ENCODE data around the gene BACH1.
"Not testable (repeated sequence)": the region's sequence is repeated elsewhere in the genome, so short reads cannot be mapped to it uniquely, and the experiment has no call there.

Gene BACH1
- total RNA-seq: 101 to 149 reads per million in 2 donors

DNA sequence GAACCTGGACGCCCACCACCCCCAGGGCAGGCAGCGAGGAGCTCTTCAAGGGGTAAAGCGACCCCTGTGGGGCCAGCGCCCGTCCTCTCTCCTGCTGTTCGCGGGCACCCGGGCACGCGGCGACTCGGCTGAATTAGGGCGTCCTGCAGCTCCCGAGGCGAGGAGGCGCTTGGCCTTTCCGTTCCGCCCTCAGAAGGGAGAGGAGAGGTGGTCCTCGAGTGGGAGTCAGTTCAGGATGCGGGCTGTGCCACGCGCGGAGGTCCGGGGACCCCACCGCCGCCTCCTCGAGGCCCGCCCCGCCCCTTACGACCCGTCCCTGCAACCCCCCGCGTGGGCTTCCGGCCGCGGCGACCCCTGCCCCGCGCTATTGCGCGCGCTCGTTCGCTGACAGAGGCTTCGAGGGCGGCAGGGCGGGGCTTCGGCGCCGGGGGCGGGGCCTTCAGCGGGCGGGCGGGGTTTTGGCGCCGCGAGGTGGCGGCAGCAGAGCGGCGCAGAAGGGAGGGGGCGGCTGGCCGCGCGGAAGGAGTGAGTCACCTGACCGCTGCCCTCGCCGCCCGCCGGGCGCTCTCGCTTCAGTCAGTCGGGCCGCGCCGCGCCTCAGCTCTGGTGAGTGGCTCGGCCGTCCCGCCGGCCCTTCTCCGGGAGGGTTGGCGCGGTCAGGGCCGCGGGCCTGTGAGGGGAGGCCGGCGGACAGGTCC lies at the start of gene BACH1:
TSS of gene BACH1 (plus strand) at position 575 of the 698 bp plus-strand sequence. CDS start 22,359 bp downstream, outside the sequence.
- peak; percentile 83 for DNase-seq

DNA sequence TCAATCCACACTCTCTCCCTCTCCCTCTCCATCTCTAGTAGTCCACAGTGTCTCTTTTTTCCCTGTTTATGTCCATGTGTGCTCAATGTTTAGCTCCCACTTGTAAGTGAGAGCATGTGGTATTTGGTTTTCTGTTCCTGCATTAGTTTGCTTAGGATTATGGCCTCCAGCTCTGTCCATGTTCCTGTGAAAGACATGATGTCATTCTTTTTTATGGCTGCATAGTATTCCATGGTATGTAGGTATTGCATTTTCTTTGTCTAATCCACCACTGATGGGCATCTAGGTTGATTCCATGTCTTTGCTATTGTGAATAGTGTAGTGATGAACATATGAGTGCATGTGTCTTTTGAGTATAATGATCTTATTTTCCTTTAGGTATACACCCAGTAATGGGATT lies 49.4 kb upstream of the BACH1 start:
- DNase-seq: not testable (repeated sequence)

DNA sequence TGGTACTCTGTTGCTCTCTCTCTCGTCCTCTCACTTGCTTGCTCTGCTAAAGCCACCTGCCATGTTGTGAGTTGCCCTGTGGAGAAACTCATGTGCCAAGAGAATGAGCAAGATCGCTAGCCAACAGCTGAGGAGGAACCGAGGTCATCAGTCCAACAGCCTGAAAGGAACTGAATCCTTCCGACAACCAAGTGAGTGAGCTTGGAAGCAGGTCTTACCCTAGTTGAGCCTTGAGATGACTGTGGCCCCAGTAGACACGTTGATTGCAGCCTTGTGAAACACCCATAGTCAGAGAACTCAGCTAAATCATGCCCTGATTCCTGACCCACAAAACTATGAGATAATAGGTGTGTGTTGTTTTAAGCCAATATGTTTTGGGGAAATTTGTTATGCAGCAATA lies 48.1 kb upstream of the BACH1 start:
- no peak for DNase-seq

DNA sequence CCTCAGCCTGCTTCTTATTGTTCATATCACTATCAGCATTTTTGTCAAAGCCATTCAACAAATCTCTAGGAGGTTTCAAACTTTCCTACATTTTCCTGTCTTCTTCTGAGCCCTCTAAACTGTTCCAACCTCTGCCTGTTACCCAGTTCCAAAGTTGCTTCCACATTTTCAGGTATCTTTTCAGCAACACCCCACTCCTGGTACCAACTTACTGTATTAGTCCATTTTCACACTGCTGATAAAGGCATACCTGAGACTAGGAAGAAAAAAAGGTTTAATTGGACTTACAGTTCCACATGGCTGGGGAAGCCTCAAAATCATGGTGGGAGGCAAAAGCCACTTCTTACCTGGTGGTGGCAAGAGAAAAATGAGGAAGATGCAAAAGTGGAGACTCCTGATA lies 44.9 kb upstream of the BACH1 start:
- not testable (repeated sequence) for DNase-seq

DNA sequence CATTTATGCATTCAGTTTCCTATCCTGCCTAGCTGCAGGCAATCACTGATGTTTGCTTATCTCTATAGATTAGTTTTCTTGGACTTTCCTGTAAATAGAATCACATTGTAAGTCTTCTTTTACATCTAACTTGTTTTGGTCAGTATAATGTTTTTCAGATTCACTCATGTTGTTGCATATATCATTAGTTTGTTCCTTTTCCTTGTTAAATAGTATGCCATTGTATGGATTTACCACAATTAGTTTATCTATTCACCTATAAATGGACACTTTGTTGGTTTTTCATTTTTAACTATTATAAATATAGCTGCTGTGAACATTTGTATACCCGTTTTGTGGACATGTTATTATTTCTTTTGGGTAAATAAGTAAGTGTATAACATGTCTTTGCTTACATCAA lies 44.2 kb upstream of the BACH1 start:
- no peak for DNase-seq

DNA sequence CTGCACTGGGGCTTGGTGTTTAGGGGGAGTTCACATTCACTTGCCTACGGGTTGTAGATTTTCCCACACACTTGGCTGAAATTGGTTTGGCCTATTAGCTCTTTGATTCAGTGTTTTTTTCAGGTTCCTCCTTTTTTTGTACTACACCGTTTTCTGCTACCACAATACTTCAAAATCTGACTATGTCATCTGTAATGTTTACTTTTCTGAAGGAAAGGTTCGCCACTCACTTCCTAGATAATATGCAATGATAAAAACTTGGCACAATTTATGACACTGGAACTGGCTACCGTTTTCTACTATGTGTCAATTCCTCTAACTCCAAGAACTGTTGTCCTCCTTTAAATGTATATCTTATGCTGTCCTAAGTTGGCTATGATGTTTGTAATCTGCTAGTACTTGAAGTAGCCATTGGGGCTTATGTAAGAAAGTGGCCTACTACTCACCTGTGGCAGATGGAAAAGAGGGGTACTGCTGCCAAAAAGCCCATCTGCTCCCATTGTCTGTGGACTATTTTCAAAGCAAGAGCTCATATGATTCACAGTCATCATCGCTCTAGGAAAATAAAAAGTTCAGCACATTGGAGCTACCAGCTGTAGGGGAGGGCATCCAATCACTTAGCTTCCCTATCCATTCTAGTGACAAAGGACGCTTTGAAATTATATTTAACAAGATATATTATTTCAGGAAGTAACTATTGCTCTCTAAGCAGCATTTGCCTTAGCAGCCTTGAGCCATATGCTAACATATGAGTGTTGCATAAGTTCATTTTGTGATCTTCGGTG lies 42.4 kb upstream of the BACH1 start:
- no peak for DNase-seq

DNA sequence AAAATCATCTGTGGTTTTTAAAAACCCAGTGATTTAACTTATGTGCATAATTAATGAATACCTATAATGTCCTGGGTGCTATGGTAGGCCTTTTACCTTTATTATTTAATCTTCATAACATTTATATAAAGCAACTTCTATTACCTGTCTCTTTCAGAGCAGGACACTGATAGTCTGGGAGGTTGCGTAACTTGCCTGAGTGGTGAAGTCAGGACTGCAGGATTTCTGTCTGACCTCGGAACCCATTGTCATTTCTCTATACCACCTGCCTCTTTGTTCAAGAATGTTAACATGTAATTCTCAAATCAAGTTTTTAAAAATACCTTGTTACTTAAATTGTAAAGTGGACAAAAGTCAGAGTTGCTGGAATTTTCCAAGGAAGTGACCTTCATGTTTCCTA lies 41.0 kb upstream of the BACH1 start:
- no peak for DNase-seq

DNA sequence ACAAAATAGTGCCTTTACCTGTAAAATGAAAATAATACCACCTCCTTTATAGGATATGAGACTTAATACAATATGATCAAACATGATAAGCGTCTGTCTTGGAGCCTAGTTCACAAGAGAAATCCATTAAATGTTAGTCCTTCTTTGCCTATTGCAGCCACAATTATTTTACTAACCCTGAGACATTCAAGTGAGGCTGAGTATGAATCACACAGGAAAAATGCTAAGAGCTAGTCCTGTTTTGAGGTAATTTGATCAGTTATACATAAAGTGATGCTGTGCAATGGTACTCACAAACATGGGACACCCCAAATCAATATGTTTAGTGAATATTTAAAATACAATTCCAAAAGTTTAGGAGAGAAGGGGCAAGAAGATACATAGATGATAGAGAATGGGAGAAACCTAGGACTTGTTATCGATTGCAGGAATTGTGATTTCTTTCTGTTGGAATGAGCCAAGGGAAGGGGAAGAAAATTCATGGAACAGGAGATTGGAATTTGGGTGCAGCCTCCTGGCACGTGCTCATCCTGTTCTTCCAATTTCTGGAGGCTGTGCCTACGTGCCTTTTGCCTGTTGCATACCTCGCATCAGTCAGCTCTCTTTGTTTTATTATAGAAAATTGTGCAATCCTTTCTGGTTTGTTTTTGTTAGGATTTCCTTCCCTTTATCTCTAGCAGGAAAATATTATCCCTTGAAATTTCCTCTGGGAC lies 39.9 kb upstream of the BACH1 start:
- DNase-seq: no peak

DNA sequence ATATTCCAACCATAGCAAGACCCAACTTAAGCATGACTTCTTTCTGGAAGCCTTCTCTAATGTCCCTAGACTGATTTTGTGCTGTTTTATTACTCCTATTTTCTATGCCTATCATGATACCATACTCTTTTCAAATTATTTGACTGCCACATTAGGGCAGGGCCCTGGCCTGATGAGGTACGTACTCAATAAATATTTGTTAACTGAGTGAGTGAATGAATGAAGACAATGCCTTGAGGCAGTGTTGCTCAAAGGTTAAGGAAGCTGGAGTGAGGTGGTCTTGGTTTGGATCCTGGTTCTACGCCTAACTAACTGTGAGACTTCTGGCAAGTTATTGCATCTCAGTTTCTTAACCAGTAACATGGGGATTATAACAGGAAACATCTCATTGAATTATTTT lies 38.3 kb upstream of the BACH1 start:
- DNase-seq: no peak

DNA sequence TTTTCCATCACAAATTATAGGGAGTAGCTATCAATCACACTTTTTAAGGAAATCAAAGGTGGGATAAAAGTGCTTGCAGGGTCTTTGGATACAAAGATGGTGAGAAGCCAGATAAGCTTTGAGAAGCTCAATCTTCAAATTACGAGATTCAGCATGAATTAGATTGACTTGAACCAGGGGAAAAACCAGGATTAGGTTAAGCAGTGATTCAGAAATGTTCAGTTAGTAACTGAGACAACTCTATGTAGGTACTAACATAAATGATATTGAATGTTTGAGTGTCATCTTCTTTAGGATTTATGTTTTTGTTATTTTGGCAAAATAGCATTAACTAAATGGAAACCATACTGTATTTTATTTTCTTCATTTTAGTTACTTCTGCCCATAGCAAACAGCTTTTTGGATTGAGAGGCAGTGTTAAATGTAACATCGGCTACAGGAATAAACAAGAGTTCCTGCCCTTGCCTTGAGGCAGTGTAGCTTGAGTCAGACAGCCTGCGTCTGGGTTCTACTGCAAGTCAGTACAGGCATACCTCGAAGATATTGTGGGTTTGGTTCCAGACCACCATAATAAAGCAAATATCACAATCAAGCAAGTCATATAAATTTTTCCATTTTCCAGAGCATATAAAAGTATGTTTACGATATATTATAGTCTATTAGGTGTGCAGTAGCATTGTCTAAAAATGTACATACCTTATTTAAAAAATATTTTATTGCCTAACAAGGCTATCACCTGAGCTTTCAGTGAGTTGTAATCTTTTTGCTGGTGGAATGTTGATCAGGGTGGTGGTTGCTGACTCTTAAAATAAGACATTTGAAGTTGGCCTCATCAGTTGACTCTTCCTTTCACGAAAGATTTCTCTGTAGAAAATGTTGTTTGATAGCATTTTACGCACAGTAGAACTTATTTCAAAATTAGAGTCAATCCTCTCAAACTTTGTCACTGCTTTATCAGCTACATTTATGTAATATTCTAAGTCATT lies 36.9 kb upstream of the BACH1 start:
- no peak for DNase-seq

DNA sequence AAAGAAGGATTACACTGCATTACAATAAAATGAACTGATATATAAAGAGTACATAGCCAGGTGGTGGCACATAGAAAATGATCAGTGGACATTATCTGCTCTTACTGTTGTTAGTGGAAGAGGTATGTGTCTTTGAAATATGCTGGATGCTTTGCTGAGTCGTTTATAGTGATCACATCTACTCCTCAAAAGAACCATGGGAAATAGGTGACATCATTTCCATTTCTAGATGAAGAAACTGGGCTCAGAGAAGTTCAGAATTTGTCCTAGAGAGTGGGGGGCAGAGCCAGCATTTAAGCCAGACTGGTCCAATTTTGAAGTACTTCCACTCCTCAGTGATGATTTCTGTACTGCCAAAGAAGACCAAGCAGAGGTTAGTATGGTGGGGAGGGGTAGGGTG lies 34.0 kb upstream of the BACH1 start:
- DNase-seq: no peak

DNA sequence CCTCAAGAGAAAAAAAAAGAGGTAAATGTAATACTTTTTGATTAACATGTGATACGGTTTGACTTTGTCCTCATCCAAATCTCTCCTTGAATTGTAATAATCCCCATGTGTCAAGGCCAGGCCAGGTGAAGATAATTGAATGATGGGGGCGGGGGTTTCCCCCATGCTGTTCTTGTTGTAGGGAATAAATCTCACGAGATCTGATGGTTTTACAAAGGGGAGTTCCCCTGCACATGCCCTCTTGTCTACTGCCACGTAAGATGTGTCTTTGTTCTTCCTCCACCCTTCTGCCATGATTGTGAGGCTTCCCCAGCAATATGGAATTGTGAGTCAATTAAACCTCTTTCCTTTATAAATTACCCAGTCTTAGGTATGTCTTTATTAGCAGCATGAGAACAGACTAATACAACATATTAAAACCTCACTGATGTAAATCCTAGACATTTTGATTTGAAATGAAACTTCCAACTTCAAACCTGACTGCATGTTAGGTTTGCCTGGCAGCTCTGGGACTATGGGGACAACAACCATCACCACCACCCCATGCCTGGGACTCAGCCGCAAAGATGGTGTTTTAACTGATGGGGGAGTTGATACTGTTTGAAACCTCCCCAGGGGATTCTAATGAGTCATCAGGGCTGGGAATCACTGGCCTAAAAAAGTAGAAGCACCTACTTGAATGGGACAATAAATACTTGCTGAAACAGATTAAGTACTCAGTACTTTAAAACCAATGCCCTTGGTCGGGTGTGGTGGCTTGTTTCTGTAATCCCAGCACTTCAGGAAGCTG lies 32.8 kb upstream of the BACH1 start:
- no peak for DNase-seq

DNA sequence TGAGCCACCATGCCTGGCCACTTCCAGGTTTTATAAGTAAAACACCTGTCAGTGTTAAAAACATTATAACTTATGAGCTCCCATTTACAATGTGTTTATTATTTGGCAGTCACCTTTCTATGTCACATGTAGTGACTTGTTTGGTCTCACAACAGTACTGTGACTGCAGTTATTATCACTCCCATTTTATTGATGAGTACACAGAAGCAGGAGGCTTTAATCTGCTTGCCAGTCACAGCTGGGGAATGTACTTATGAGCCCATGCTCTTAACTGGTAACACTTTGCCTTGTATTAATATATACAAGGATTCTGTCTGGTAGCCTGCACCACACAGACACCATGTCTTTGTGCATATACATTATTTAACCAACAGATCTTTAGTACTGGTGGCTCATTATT lies 31.1 kb upstream of the BACH1 start:
- no peak for DNase-seq

DNA sequence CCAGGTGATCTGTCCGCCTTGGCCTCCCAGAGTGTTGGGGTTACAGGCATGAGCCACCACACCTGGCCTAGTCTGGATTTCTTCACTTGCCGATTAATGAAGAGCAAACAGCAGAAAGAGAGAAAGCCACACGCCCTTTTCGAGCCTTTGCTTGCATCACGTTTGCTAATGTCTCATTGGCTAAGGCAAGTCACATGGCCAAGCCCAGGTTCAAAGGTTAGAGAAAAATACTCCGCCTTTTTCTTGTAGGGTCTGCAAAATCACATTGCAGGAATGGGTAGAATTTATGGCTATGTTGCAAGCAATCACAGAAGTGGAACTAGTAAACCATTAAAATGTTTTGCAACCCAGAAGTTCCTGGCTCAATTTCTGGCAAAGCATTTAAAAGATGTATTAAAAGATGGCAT lies 26.8 kb upstream of the BACH1 start:
- no peak for DNase-seq

DNA sequence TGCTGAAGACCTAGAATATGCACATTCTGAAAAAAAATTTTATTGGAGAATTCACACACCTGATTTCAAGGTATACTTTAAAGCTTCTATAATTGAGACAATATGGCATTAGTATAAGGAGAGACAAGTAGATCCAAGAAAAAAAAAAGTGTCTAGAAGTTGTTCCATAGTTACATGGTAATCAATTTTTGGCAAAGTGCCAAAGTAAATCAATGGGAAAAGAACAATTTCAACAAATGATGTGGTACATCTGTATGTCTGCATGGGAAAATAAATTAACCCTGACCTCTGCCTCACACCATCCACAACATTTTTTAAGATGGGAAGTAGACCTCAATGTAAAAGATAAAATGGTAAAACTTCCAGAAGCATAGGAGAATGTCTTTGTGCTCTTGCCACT lies 21.3 kb upstream of the BACH1 start:
- DNase-seq: no peak

DNA sequence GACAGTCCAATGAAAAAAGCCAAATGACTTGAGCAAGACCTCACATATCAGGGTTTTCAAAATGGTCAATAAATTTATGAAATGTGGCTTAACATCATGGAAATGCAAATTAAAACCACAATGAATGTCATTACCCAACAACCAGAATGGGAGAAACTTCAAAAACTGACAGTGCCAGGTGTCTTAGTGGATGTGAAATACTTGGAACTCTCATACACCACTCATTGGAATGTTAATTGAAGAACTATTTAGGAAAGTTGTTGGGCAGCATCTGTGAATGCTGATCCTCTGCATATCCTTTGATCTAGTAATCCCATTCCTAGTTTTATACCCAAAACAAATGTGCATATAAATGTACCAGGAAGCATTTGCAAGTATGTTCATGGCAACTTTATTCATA lies 19.2 kb upstream of the BACH1 start:
- DNase-seq: no peak

DNA sequence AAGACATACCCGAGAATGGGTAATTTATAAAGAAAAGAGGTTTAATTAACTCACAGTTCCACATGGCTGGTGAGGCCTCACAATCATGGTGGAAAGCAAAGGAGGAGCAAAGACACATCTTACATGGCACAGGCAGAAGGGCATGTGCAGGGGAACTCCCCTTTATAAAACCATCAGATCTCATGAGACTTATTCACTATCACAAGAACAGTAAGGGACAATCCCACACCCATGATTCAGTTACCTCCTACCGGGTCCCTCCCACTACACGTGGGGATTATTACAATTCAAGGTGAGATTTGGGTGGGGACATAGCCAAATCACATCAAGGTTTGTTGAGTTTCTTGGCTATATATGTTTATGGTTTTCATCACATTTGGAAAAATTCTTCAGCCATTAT lies 16.9 kb upstream of the BACH1 start:
- not testable (repeated sequence) for DNase-seq

DNA sequence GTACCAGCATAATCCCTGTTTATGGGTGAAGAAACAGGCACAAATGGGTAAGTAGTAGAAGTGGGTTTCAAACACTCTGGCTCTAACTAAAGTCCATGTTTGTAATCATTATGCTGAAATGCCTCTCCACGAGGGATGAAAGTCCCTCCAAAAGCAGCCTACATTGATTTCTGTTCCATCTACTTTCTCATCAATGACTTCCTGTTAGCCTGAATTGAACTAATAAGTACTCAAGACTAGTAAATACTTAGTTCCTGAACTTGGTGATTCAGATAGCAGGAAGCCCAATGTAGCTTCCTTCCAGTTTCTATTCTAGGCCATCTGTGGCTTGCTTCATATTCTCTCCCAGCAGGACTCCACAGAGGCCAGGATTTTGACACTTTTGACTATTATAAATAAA lies 11.3 kb upstream of the BACH1 start:
- no peak for DNase-seq

DNA sequence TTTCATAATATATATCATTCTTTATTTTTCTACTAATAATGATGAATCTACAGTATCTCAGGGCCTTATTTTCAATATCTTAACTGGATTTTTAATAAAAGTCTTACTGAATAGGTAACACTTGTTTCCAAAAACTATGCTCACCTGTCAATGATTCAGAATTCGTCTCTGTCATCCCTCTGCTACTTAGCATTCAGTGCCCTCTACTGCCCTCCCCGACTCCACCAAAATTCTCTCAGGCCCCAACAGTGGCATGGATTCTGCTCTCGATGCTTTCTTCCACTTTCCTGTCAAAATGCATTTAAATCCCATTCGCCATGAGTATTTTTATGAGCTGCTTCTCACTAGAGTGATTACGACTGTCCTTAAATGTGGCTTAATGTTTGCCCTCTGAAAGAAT lies 10.5 kb upstream of the BACH1 start:
- DNase-seq: no peak

DNA sequence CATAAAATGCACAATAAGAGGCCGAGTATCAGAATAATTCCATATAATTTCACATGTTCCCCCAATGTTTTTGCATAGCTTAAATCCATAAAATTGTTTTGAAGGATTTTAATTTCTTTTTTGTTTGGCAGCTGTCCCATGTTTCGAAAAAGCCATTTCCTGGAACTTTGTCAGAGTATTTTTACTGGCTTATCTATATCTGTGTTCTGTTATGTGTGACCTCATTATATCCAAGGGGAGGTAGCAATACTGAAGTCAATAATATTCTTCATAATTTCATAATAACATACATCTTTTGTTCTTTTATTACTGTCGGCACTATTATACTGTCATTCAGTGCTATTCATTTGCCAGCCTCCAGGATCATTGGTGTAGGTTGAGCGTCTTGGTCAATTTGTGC lies 9.4 kb upstream of the BACH1 start:
- no peak for DNase-seq

DNA sequence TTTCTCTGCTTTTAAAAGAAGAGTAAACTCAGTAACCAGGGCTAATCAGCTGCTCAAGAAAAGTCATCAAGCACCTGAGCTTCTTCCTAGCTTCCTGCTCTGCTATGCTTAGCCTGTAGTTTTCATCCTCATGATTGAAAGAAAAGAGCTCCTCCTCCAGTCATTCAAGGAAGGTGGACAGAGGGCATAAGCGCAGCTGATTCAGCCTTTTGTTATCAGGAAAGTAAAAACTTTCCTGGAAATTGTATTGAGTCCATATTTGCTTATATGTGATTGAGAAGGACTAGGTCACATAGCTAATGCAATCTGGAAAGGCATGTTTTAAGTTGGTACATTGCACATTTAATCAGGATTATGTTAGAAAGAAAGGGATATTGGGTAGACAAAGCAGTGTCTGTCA lies 8.5 kb upstream of the BACH1 start:
- DNase-seq: no peak

DNA sequence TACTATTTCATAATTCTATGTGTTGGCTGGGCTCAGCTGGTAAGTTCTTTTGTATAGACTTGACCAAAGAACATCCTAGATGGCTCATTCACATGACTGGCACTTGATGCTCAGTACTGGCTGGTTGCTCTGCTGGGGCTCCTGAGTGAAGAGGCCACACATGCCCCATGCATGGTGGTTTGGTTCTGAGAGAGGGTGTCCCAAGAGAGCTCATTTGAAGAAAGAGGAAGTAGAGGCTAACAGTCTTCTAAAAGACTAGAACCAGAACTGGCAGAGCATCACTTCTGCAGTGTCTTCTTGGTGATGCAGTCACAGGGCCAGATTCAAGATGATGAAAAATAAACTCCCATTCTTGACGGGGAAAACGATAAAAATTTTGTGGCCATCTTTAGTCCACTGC lies 5.2 kb upstream of the BACH1 start:
- no peak for DNase-seq

Data from T-helper 9 cell (primary cell).